GM12873 (cell line): ENCODE results near the gene EXD3.

Experiments used
- CTCF ChIP-seq: IDR thresholded peaks from 2 replicates; pipeline ENCODE4 v1.5.1; 2012; ENCODE audit warnings: low read depth, mild to moderate bottlenecking, moderate library complexity, low read length, control low read depth; ENCODE audit not compliant: insufficient read depth; ENCODE audit errors: missing control alignments

EXD3 gene

GRCh38 chr9:137365552-137366444, 57.2 kb downstream of the EXD3 start:
- TF ChIP-seq CTCF, result no peak

DNA sequence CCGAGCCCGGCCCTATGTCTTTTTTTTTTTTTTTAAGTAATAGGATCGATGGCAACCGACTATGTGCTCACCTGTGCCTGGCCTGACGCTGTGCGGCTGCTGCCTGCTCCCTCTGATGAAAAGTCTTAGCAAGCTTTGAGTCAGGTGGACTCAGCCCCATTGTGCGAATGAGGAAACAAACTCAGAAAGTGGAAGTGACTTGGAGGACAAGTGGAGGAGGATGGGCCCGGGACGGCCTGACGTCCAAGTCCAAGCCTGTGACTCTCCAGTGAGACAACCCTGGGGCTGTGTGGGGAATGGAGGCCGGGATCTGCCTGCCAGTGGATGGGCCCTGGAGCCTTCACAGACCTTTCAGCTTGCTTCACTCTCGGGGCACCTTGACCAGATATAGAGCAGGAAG, 57.9 kb downstream of the EXD3 start:
- TF ChIP-seq CTCF, result no peak

- no peak for TF ChIP-seq CTCF
Observed at GRCh38 chr9:137359850-137360249, 63.1 kb downstream of the EXD3 start.

- no peak for TF ChIP-seq CTCF
Observed at GRCh38 chr9:137358126-137358525, 64.8 kb downstream of the EXD3 start.

DNA sequence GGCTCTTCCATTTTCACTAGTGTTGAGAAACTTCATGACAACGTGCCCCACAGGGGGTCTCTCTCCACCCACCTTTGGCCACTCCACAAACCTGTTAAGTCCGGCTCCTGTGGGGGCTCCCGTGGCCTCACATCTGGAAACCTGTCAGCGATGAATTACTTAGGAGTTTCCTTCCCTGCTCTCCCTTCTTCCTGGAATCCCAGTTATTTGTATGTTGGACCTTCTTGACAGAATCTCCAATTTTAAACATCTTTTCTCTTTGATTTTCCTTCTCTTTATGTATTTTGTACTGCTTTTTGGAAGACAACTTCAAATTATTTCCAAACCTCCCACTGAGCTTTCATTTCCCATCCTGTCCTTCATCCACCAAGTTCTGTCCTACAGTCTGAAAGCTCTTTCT, 65.8 kb downstream of the EXD3 start:
- TF ChIP-seq CTCF, result no peak

GRCh38 chr9:137355761-137356365, 67.1 kb downstream of the EXD3 start:
- no peak for TF ChIP-seq CTCF
